ENCODE data around the gene POU2F3.

Gene POU2F3

DNA sequence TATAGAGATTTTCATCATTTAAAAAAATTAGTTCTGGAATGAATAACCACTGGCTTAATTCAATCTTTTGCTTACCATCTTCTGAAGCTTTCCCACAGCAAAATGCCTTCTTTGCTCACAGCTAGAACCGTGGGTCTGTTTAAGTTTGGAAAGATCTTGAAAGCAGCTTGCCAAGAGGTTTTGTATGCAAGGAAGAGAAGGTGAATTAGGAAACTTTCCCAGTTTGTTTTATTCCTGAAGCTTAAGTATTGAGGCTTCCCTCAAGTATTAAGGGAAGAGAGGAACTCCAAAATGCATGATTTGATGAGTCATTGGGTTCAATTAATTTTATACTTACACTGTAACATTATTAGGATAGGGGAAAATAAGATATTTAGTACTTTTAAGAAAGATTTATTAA, 94.4 kb downstream of the POU2F3 start:
- TF ChIP-seq, protein P1, sequence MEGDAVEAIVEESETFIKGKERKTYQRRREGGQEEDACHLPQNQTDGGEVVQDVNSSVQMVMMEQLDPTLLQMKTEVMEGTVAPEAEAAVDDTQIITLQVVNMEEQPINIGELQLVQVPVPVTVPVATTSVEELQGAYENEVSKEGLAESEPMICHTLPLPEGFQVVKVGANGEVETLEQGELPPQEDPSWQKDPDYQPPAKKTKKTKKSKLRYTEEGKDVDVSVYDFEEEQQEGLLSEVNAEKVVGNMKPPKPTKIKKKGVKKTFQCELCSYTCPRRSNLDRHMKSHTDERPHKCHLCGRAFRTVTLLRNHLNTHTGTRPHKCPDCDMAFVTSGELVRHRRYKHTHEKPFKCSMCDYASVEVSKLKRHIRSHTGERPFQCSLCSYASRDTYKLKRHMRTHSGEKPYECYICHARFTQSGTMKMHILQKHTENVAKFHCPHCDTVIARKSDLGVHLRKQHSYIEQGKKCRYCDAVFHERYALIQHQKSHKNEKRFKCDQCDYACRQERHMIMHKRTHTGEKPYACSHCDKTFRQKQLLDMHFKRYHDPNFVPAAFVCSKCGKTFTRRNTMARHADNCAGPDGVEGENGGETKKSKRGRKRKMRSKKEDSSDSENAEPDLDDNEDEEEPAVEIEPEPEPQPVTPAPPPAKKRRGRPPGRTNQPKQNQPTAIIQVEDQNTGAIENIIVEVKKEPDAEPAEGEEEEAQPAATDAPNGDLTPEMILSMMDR (IDR thresholded peaks at IDR 0.05) = no peak
- no peak overlapping the region for H3K27ac ChIP-seq
- H3K9me3 ChIP-seq = no peaks in the 10 kb centered on the region
- no peaks in the 10 kb centered on the region for H3K36me3 ChIP-seq
- H3K27me3 ChIP-seq = peaks cover 100% of the 10 kb centered on the region
- H3K4me1 ChIP-seq (ENCODE audit: control insufficient read depth in 1 of 2, insufficient read depth in 1 of 2, low read depth in 1 of 2, low read length in 1 of 2) = peaks cover 11 to 29% of the 10 kb centered on the region in 2 experiments
- H3K4me3 ChIP-seq (ENCODE audit: low read depth in 1 of 2, low read length in 1 of 2) = no peak overlapping the region

DNA sequence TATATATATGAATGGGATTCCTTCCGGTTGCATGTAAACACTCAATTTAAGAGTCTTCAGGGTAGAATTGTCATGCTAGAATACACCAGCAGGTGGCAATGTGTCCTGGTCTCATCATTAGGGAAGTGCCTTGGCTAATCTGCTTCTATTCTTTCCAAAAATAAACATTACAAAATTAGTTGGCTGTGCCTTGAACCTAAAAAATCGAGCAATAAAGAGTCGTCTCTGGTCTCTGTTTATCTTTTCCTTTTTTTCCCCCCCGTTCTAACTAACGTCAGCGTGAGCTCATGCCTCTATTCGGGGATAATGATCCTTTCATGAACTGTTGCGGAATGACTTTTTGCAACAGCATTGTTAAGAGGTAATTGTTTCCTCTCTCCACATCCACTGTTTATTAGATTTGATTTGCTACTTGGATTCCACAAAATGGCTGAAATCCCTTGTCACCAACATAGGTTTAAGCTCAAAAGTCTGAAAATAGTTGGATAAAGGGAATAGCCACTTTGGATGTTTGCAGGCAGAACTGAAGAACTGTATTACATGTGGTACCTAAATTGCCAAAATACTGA, 95.0 kb downstream of the POU2F3 start:
- Histone ChIP-seq H3K9me3 (no peaks in the 10 kb centered on the region), H3K27me3 (peaks cover 100% of the 10 kb centered on the region), H3K36me3 (no peaks in the 10 kb centered on the region), H3K27ac (no peak overlapping the region), H3K4me3 (ENCODE audit: low read depth in 1 of 2, low read length in 1 of 2) (no peak overlapping the region), H3K4me1 (ENCODE audit: control insufficient read depth in 1 of 2, insufficient read depth in 1 of 2, low read depth in 1 of 2, low read length in 1 of 2) (peaks cover 11 to 29% of the 10 kb centered on the region in 2 experiments)
- TF ChIP-seq, protein P1 (IDR thresholded peaks at IDR 0.05) = peak; percentile 13

DNA sequence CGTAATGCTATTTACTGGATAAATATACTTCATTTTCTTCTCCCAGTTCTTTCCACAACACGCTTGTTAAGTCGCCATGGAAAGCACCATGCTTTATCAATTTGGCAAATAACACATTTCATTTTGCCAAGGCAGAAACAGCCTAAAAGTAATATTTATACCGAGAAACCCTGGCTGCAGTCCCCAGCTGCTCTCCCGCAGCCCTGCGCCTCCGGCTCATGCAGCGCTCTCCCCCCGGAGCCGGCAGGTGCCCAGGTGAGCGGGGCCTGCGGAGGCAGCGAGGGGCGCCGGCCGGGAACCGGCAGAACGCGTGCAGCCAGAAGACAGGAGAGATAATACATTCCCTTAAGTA, 95.6 kb downstream of the POU2F3 start:
- TF ChIP-seq, protein P1 (IDR thresholded peaks at IDR 0.05) = no peak
- Histone ChIP-seq H3K4me1 (ENCODE audit: control insufficient read depth in 1 of 2, insufficient read depth in 1 of 2, low read depth in 1 of 2, low read length in 1 of 2) (peaks cover 11 to 29% of the 10 kb centered on the region in 2 experiments), H3K4me3 (ENCODE audit: low read depth in 1 of 2, low read length in 1 of 2) (peak overlapping the region; percentile 59 to 72), H3K9me3 (no peaks in the 10 kb centered on the region), H3K27ac (no peak overlapping the region), H3K27me3 (peaks cover 100% of the 10 kb centered on the region), H3K36me3 (no peaks in the 10 kb centered on the region)

DNA sequence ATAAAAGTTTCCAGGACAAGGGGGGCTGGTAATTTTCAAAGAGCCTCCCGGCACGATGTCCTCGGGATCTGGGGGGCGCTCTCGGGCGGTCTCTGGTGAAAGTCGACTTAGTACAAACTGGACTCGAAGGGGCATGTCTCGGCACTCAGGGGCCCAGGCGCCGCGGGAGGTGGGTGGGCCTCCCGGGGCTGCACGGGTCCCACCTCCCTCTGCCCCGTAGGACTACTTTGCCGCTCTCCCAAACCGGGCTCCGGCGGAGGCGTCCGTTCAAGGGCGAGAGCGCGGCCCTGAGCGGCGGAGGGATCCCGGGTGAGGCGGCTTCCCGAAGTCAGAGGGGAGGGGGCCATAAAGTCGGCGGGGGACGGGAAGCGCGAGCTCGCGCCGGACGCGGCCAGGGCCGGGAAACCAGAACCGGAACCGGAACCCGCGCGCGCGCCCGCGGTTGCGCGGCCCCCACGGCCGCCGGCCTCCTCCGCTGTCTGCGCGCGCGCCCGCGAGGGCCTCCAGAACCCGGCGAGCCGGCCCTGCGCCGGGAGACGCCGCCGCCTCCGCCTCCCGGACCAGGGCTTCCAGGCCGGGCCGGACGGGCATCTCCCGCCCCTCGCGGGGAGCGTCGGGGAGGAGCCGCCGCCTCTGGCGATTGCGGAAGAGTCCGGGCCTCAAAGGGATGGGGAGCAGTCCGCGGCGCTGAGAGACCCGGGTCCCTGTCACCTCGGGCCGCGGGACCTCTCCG, 96.1 kb downstream of the POU2F3 start, which contains the start of gene ARHGEF12:
Gene ARHGEF12 (plus strand): TSS at position 506 of the 733 bp plus-strand sequence. CDS start 831 bp downstream, outside the sequence.
- Histone ChIP-seq H3K4me3 (ENCODE audit: low read depth in 1 of 2, low read length in 1 of 2) (peak within 1 kb of the TSS; percentile 59 to 72), H3K9me3 (no peaks in the 10 kb centered on the region), H3K4me1 (ENCODE audit: control insufficient read depth in 1 of 2, insufficient read depth in 1 of 2, low read depth in 1 of 2, low read length in 1 of 2) (peaks cover 11 to 29% of the 10 kb centered on the region in 2 experiments), H3K36me3 (no peaks in the 10 kb centered on the region), H3K27me3 (peaks cover 100% of the 10 kb centered on the region), H3K27ac (no peak within 1 kb of the TSS)
- TF ChIP-seq, protein P1 (IDR thresholded peaks at IDR 0.05) = no peak

DNA sequence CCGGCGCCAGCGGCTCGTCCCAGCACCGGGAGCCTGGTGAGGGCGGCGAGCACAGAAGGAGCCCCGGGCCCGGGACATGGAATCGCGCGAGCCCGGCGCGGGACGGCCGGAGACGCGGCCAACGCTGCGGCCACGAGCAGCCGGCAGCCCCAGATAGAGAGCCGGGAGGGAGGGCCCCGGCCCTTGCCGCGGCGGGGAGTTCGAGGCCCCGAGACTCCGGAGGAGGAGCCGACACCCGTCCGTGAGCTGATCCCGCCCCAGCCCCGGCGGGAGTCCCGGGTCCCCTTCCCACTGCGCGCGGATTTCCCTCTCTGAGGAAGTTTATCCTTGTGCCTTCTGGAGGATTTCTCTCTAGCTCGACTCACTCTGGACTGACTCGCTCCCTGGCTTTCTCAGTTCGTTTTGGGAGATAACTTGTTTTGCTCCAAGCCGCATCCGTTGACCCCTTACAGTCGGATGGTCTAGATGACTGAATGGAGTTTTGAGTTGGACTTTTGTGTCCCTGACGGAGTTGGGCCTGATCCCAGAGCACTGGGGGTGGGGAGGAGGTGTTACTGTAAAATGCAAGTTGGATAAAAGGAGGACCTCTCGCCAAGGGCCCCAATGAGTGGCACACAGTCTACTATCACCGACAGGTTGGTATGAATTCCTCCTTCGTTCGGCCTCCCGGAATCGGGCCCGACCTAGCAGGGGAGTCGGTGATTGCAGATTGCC, 96.9 kb downstream of the POU2F3 start:
- Histone ChIP-seq H3K36me3 (no peaks in the 10 kb centered on the region), H3K27me3 (peaks cover 100% of the 10 kb centered on the region), H3K9me3 (no peaks in the 10 kb centered on the region), H3K4me3 (ENCODE audit: low read depth in 1 of 2, low read length in 1 of 2) (peak overlapping the region; percentile 59 to 72), H3K27ac (no peak overlapping the region), H3K4me1 (ENCODE audit: control insufficient read depth in 1 of 2, insufficient read depth in 1 of 2, low read depth in 1 of 2, low read length in 1 of 2) (peaks cover 11 to 29% of the 10 kb centered on the region in 2 experiments)
- TF ChIP-seq, protein P1 (IDR thresholded peaks at IDR 0.05) = no peak

Measured in neutrophil (primary cell).